OCI-LY3 (cell line): ENCODE results near the gene RIBC2.

Experiments
- EZH2phosphoT487 ChIP-seq: fragments of 200-600 bp; shearing (Covaris generic); IDR thresholded peaks from 2 replicates; pipeline ENCODE4 v1.6.1; 2018; ENCODE audit warnings: antibody characterized with exemption, mixed run types, low read depth
- TF ChIP-seq, protein P1 (sequence below): fragments of 200-600, 300-600 bp; sonication (generic); IDR thresholded peaks from 2 replicates; pipeline ENCODE4 v1.5.1; 2014; ENCODE audit warnings: antibody characterized with exemption, low read length, low read depth

DNA sequence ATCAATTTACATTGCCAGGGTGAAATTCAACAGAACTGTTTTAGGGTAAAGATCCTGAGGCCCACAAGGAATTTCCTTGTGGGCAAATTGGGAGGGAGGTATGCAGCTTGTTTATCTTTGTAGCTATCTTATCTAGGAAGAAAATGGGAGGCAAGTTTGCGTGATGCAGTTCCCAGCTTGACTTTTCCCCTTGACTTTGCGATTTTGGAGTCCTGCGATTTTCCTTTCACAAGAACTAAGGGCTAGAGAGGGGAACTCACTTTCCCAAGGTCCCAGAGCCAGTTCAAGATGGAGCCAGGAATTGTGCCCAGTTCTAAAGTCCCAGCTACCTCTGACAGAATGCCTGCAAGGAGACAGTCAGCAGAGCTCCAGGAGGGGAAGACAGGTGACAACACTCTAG is 30.7 kb downstream of the RIBC2 start:
- TF ChIP-seq, protein P1, sequence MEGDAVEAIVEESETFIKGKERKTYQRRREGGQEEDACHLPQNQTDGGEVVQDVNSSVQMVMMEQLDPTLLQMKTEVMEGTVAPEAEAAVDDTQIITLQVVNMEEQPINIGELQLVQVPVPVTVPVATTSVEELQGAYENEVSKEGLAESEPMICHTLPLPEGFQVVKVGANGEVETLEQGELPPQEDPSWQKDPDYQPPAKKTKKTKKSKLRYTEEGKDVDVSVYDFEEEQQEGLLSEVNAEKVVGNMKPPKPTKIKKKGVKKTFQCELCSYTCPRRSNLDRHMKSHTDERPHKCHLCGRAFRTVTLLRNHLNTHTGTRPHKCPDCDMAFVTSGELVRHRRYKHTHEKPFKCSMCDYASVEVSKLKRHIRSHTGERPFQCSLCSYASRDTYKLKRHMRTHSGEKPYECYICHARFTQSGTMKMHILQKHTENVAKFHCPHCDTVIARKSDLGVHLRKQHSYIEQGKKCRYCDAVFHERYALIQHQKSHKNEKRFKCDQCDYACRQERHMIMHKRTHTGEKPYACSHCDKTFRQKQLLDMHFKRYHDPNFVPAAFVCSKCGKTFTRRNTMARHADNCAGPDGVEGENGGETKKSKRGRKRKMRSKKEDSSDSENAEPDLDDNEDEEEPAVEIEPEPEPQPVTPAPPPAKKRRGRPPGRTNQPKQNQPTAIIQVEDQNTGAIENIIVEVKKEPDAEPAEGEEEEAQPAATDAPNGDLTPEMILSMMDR, result no peak
- no peak for TF ChIP-seq EZH2phosphoT487
